ENCODE data around the gene ASIC1.
"Not testable (repeated sequence)": the region's sequence is repeated elsewhere in the genome, so short reads cannot be mapped to it uniquely, and the experiment has no call there.

The ASIC1 gene

GRCh38 chr12:50057000-50057841, at the start of gene ASIC1:
Gene ASIC1 (plus strand): TSS chr12:50057596. CDS start chr12:50058767, 1,171 bp downstream.
- peak; percentile 86 for DNase-seq

DNA sequence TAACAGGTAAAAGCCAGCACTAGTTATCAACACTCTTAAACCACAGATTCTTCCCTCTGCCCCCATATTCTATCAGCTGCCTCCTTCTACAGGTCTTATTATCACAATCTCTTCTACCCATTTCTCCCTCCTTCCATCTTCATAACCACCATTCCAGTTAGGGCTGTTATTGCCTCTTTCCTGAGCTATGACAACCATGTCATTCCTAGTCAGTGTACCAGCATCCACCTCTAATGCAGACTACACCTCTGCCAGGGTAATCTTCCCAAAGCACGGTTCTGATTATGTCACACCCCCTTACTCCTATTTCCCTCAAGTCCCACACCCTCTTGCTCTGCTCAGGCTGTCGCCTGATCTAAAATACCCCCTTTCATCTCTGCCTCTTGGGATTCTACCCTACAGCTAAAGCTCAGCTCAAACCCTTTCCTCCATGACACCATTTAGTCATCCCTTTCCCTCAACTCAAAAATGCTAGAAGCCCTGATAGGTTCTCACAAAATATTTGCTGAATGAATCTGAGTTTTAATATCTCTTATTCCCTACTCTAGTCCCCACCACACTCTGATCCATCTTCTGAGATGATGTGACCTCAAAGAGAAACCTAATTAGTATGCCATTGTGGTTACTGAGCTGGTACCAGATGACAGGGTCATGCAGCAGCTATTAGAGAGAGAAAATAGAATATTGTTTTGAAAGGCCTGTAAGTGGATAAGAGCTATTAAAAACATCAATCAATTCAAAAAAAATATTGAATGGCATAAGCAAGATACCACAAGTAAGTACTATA, 43.8 kb upstream of the ASIC1 start:
- DNase-seq = no peak

GRCh38 chr12:50014342-50014741, 43.1 kb upstream of the ASIC1 start:
- no peak for DNase-seq

DNA sequence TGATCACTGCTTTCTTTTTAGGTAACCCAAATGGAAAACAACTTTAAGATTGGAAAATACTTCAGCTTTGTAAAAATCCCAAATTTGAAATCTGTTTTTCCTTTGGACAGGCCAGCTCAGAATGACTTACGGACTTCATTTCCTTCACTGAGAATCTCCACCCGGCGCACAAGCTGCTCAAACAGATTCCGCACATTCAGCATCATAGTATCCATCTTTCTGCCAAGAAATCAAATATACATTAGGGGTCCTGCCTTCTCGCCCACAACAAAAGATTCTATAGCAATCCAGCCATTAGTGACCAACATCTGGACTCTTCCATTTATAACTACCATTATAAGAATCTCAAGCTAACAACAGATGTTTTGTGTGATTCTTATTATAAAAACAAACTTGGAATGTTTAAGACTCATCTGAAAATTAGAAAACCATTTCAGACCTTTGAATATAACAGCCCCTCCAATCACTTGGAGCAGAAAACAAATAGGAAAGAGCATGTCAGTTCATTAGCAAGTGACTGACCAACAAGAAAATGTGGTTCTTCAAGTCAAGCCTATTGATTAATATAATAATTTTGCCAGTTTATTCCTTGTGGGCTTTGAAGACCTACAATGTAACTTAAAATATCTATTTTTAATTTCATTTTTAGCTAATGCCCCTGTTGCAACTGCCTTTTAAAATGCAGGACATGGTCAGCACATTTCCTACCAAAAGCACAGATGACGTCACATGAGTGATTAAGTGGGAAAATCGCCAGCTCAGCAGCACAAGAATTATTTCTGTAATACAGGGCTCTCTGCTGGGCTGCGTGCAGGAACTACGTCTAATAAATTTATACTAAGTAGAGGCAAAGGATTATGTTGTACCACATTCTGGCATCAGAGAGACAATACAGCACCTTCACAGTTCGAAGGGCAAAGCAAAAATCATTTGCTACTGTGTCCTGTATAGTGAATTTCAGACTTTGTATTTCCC, 40.6 kb upstream of the ASIC1 start:
- peak; percentile 70 for DNase-seq

DNA sequence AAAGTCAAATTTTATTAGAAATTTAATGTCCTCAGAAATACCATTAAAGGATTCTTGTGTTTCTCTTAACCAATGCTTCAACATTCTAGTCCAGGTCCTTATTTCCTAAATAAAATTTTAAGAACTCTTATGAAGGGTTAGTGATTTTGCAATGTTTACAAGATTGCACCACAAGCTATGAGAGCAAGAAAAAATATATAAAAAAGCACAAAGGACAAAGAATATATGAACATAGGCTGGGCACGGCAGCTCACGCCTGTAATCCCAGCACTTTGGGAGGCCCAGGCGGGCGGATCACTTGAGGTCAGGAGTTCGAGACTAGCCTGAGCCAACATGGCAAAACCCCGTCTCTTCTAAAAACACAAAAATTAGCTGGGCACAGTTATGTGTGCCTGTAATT, 39.8 kb upstream of the ASIC1 start:
- DNase-seq = no peak

- DNase-seq = no peak
These were observed 39.2 kb upstream of the ASIC1 start for GRCh38 chr12:50018154-50018553.

DNA sequence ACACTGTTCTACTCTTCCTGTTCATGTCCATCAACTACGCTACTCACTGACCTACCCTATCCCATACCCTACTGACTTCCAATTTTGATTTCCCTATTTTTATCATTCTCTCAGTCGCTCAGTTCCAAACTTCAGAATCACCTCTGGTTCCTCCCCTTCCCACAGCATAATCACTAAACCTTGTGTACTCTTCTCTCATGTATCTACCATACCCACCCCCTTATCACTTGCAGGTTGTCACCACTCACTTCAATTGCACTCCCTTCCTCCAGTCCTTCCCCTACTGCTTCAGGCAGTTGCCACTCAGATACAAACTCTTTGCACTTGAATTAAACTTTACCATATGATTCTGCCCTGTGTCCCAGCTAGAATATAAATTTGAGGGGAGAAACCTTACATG, 38.4 kb upstream of the ASIC1 start:
- no peak for DNase-seq

GRCh38 chr12:50019524-50019923, 37.9 kb upstream of the ASIC1 start:
- DNase-seq = no peak

- no peak for DNase-seq
These were observed 36.4 kb upstream of the ASIC1 start for GRCh38 chr12:50021031-50021430.

GRCh38 chr12:50022903-50023302, 34.5 kb upstream of the ASIC1 start:
- DNase-seq = no peak

DNA sequence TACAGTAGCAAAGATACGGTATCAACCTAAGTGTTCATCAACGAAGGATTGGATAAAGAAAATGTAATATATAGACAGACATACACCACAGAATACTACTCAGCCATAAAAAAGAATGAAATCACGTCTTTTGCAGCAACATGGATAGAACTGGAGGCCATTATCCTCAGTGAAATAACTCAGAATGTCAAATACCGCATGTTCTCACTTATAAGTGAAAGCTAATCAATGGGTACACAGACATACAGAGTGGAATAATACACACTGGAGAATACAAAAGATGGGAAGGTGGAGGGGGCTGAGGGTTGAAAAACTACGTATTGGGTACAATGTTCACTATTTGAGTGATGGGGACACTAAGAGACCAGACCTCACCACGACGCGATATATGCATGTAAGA, 33.2 kb upstream of the ASIC1 start:
- no peak for DNase-seq

- no peak for DNase-seq
These were observed 32.6 kb upstream of the ASIC1 start for GRCh38 chr12:50024805-50025186.

GRCh38 chr12:50025187-50026059, 32.0 kb upstream of the ASIC1 start, which contains the start of gene RACGAP1:
Gene RACGAP1 (minus strand): TSS chr12:50025494. CDS start chr12:50016715, 8,779 bp downstream.
- DNase-seq = peak; percentile 97

- no peak for DNase-seq
These were observed 30.7 kb upstream of the ASIC1 start for GRCh38 chr12:50026691-50027090.

- not testable (repeated sequence) for DNase-seq
These were observed 26.9 kb upstream of the ASIC1 start for GRCh38 chr12:50030449-50030848.

DNA sequence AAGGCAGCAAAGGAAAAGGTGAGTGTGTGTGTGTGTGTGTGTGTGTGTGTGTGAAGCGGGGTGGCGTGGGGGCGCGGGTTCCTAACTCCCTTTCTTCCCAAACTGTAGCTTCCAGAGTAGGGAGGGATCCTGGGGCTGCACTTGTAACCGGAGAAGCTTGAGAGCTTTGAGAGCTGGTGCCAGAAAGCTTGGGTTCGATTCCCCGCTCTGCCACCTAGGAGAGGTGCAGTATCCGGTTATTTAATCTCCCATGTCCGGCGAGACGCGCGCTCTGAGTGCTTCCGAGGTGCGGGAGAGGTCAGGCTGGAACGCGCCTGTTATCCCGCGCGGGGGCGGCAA, 24.9 kb upstream of the ASIC1 start:
- no peak for DNase-seq

DNA sequence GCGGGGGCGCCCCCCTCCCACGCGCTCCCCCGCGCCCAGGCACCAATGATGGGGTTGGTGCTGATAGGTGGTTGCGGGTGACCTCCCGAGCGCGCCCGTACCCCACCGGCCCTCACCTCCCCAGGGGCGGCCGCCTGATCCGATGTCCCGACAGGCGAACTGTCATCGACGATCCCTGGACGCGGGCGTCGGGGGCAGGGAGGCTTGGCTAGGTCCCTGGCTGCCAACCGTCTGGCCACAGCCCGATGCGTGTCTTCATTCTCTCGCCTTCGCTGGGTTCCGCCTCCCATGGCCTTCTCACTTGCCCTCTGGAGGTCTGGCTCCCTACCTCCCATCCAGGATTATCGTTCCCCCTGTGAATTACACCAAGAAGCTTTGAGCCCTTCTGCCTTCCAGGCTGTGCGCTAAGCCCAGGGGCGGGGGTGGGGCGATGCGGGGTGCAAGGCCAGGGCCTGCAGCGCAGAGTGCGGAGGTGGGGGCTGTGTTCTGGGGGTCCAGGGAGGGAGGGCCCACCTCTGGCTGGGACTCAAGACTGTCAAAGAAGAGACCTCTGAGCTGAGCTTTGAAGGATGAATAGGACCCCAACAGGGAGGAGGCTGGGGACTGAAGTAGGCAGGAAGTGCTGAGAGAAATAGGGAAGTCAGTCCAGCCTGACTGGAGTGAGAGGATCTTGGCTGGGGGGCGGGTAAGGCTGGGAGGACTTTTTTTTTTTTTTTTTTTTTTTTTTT, 24.4 kb upstream of the ASIC1 start:
- no peak for DNase-seq

DNA sequence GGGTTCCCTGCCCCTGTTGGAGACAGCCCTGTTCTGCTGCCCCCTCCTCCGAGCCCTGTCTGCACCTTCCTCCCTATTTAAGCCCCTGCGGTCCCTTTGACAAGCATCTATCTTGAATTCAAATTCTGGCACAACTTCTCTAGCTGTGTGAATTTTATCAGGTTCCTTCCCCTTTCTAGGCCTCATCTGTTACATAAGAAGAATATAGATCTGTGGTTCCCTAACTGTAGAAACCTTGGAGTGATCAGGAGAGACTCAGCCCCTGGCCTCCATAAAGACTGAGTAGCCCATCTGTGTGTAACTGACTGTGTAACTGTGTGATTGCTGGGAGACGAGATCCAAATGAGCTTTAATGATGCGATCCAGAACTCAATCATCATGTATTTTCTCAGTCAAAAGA, 19.1 kb upstream of the ASIC1 start:
- DNase-seq = no peak

- DNase-seq = peak; percentile 78
These were observed 18.1 kb upstream of the ASIC1 start for GRCh38 chr12:50039151-50039835.

GRCh38 chr12:50040657-50041056, 16.7 kb upstream of the ASIC1 start:
- no peak for DNase-seq
